NB4 (cell line): Measurements from ENCODE around the gene ACVR1.

Source experiments
- MYC ChIP-seq: IDR thresholded peaks from 2 replicates; pipeline ENCODE4 v1.6.1; 2011; ENCODE audit warnings: low read depth, low read length
- POLR2A ChIP-seq: IDR thresholded peaks from 2 replicates; pipeline ENCODE4 v1.6.1; 2011; ENCODE audit warnings: mild to moderate bottlenecking; ENCODE audit not compliant: insufficient read length; ENCODE audit errors: extremely low read depth
- TF ChIP-seq, protein P1 (sequence below): IDR thresholded peaks from one replicate; pipeline ENCODE4 v1.5.1; 2012; ENCODE audit warnings: low read depth, low read length

DNA sequence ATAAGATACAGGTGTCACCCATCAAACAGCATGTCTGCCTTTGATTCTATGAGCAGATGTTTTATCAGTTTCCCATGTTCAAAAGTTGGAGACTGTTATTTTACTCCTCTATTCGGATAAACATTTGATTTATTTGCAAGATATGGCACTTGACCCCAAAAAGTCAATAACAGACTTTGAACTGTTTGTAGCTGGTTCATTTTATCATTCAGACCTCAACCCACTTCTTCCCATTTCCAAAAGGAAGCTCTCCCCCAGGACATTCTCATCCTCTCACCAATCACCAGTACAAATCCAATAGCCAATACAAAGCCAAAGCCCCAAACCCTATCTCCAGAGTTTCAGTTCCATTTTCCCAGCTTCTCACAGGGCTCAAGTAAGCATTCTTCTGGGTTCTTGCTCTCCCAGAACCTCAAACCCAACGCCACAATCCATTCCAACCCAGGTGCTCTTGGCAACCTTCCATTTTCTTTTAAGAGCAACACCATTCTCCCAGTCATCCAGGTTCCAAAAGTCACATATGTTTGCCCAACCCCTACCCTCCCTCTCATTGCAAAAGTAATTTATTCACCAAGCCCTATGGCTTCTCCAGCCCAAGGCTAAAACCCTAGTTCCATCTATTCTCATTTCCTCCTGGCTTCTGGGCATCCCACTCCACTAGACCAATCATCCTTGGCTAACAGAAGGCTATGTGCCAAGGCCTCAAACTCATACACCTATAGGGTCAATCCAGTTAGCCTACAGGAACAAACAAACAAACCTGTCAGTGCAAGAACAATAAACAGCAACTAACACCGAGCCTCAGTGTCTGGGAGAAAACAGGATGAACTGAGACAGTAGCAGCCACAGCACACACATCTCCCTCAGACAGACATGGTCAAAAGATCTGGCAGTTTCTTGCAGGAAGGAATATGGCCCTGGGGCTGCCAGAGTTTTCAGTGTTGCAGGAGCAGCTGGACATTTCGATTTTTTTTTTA is 9.2 kb downstream of the ACVR1 start:
- TF ChIP-seq, protein P1, sequence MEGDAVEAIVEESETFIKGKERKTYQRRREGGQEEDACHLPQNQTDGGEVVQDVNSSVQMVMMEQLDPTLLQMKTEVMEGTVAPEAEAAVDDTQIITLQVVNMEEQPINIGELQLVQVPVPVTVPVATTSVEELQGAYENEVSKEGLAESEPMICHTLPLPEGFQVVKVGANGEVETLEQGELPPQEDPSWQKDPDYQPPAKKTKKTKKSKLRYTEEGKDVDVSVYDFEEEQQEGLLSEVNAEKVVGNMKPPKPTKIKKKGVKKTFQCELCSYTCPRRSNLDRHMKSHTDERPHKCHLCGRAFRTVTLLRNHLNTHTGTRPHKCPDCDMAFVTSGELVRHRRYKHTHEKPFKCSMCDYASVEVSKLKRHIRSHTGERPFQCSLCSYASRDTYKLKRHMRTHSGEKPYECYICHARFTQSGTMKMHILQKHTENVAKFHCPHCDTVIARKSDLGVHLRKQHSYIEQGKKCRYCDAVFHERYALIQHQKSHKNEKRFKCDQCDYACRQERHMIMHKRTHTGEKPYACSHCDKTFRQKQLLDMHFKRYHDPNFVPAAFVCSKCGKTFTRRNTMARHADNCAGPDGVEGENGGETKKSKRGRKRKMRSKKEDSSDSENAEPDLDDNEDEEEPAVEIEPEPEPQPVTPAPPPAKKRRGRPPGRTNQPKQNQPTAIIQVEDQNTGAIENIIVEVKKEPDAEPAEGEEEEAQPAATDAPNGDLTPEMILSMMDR = no peak
- TF ChIP-seq POLR2A (no peak), MYC (no peak)
